Fibroblast of villous mesenchyme (primary cell): Measurements from ENCODE around the gene RADIL. TPM values are rescaled to one million over a fixed set of nuclear protein-coding genes. Genes with fewer than 3 reads are reported as not detected.
"Not testable (repeated sequence)": the region's sequence is repeated elsewhere in the genome, so short reads cannot be mapped to it uniquely, and the experiment has no call there.

ENCODE experiments used
- DNase-seq: peaks from one replicate; pipeline ENCODE4 v3.0.0-alpha.2; 2010; ENCODE audit warnings: low read depth
- H3K4me3 ChIP-seq: 2 replicates; pipeline ENCODE4 v1.5.1; 2011; ENCODE audit warnings: low read depth, mild to moderate bottlenecking, low read length
- total RNA-seq: library from RNA; depleted of rRNA; stranded (reverse); fragments of >200 nt; gene quantifications from 2 replicates; pipeline ENCODE4 v1.2.3, GENCODE V29; 2012
- TF ChIP-seq, protein P1 (sequence below): IDR thresholded peaks from 2 replicates; pipeline ENCODE4 v1.5.1; 2012; ENCODE audit warnings: low read depth, mild to moderate bottlenecking, low read length; ENCODE audit not compliant: insufficient read depth

The RADIL gene
- total RNA-seq, 1 donor = under 0.01 TPM

DNA sequence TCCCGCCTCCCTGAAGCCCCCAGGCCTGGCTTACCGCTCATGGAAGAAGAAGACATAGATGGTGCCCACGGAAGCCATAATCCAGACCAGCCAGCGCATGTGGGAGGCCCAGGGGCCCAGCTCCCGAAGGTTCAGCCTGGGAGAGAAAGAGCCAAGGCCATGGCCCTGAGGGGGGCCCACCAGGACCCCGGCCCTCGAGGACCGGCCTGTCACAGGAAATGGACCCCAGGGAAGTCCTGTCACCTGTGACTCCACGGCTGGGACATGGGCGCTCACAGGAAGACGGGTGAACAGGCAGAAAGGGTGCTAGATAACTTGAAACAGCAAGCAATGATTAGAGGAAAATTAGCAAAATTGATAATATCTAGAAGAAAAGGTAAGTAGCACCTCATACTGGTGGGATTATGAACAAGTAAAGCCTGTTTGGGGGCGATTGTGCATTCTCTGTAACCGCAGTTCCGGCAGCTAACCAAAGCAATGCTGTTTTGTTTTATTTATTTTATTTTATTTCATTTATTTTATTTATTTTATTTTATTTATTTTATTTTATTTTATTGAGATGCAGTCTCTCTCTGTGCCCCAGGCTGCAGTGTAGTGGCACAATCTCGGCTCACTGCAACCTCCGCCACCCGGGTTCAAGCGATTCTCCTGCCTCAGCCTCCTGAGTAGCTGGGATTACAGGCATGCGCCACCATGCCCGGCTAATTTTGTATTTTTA, 27.8 kb upstream of the RADIL start:
- DNase-seq = no peak
- H3K4me3 ChIP-seq = no peak overlapping the region
- TF ChIP-seq, protein P1, sequence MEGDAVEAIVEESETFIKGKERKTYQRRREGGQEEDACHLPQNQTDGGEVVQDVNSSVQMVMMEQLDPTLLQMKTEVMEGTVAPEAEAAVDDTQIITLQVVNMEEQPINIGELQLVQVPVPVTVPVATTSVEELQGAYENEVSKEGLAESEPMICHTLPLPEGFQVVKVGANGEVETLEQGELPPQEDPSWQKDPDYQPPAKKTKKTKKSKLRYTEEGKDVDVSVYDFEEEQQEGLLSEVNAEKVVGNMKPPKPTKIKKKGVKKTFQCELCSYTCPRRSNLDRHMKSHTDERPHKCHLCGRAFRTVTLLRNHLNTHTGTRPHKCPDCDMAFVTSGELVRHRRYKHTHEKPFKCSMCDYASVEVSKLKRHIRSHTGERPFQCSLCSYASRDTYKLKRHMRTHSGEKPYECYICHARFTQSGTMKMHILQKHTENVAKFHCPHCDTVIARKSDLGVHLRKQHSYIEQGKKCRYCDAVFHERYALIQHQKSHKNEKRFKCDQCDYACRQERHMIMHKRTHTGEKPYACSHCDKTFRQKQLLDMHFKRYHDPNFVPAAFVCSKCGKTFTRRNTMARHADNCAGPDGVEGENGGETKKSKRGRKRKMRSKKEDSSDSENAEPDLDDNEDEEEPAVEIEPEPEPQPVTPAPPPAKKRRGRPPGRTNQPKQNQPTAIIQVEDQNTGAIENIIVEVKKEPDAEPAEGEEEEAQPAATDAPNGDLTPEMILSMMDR = no peak

DNA sequence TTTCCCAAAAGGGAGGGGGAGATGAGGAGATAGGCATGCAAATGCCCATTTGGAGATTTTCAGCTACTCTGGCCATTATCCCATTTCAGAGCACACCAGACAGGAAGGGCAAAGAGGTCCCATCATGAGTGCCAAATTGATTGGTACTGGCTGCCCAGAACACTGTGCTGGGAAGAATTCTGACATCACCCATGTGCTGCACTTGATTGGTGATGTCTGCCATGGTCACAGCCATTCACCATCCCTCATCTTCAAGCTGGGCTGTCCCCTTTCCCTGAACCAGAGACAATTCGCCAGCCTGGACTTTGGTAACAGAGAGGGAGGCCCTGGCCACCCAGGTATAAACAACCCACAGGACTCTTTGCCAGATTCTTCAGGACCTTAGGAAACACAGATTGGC, 23.2 kb upstream of the RADIL start:
- no peak for DNase-seq
- no peak overlapping the region for H3K4me3 ChIP-seq
- TF ChIP-seq, protein P1 = no peak

DNA sequence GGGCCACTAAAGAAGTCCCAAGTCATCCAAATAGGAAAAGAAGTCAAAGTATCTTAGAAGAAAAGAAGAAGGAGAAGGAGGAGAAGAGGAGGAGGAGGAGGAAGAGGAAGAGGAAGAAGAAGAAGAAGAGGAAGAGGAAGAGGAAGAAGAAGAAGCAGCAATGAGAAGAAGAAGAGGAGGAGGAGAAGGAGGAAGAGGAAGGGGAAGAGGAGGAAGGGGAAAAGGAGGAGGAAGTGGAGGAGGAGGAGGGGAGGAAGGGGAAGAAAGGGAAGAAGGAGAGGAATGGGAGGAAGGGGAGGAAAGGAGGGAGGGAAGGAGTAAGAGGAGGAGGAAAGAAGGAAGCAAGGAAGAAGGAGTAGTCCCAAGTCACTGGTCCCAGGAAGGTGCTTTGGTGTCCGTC, 21.7 kb upstream of the RADIL start:
- DNase-seq = no peak
- no peak overlapping the region for H3K4me3 ChIP-seq
- TF ChIP-seq, protein P1 = no peak

DNA sequence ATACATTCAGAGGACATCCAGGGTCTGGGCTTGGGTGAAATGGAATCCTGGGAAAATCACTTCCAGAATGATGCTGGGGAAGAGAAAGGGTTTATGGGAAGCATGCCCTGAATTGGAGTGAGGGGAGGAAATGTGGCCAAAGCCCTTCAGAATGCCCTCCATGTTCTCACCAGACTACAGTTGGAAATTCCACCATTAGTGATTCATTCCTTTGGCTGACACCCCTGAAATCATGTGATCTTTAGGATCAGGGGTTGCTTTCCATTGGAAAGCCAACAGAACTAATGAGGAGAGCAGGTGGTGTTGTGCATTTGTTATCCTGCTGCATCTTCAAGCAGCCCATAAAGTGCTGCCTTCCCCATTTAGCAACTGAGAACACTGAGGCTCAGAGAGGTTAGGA, 20.8 kb upstream of the RADIL start:
- TF ChIP-seq, protein P1 = no peak
- no peak for DNase-seq
- H3K4me3 ChIP-seq = no peak overlapping the region

DNA sequence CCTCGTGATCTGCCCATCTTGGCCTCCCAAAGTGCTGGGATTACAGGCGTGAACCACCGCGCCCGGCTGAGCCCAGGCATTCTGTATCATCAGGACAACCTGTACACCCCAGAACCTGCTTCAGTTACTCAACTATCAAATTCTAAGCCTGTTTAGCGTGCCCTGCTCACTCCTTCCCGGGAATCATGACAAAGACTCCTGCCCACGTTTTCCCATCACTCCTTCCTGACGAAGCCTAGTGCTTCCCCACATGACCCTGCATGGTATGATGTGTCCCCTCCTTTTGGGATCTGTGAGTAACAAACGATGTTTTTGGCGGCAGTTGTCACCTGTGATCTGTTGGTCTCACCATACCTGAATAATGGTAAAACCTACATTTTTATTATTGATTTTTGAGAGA, 12.2 kb upstream of the RADIL start:
- TF ChIP-seq, protein P1 = no peak
- H3K4me3 ChIP-seq = no peak overlapping the region
- no peak for DNase-seq

DNA sequence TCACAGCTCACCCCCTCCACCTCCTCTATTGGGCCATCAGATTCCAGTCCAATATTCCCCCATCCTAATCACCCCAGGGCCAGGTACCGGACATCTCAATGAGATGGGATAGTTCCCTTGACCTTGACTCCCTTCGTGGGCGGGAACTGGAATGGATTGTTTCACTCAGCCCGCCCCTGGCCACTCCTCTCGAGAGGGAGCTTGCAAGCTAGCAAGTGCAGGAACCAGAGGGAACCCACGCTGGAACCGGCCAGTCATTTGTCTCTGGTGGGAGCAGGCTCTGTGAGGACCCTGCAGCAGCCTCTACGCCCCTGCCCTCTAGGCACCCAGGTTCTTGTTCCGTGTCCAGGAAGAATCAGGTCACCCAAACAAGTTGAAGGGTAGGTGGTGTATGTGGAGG, 11.0 kb upstream of the RADIL start:
- TF ChIP-seq, protein P1 = no peak
- no peak overlapping the region for H3K4me3 ChIP-seq
- DNase-seq = no peak

DNA sequence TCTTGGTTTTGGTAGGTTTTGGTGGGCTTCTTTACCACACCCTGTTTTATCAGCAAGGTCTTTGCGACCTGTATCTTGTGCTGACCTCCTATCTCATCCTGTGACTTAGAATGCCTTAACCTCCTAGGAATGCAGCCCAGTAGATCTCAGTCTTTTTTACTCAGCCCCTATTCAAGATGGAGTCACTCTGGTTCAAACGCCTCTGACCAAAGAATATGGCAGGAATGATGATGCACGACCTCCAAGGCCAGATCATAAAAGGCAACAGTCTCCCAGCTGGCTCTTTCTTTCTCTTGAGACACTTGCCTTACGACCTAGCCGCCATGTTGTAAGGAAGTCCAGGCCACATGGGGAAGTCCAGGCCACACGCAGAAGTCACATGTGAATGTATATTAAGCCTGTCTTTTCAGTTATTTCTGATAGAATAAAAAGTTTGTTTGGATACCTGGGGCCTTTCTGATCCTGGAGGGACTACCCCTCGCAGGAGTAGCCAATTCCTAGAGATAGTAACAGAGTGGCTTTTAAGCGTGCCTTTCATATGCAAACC, 10.5 kb upstream of the RADIL start:
- TF ChIP-seq, protein P1 = no peak
- DNase-seq = no peak

DNA sequence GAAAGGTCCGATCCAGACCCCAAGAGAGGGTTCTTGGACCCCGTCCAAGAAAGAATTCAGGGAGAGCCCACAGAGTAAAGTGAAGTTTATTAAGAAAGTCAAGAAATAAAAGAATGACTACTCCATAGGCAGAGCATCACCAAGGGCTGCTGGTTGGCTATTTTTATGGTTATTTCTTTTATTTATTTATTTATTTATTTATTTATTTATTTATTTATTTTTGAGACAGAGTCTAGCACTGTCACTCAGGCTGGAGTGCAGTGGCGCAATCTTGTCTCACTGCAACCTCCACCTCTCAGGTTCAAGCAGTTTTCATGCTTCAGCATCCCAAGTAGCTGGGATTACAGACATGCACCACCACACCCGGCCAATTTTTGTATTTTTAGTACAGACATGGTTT, 9.7 kb upstream of the RADIL start:
- not testable (repeated sequence) for DNase-seq, H3K4me3 ChIP-seq

More for the DNA sequence above, 10.5 kb upstream of the RADIL start:
- no peak overlapping the region for H3K4me3 ChIP-seq

DNA sequence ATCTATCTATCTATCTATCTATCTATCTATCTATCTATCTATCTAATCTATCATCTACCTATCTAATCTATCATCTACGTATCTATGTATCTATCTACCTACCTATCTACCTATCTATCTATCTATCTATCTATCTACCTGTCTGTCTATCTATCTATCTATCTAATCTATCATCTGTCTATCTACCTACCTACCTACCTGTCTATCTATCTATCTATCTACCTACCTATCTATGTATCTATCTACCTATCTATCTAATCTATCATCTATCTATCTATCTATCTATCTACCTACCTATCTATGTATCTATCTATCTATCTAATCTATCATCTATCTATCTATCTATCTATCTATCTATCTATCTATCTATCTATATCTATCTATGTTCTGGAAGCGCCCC, 8.0 kb upstream of the RADIL start:
- H3K4me3 ChIP-seq, DNase-seq: not testable (repeated sequence)
